NB4 (cell line): ENCODE data around the gene MORC1.
"Not testable (repeated sequence)": the region's sequence is repeated elsewhere in the genome, so short reads cannot be mapped to it uniquely, and the experiment has no call there.

ENCODE experiments used
- DNase-seq: peaks from one replicate; pipeline ENCODE4 v3.0.0; 2010; ENCODE audit warnings: low read depth
- H3K4me3 ChIP-seq: one replicate; pipeline ENCODE4 v1.5.1; 2011; ENCODE audit warnings: mild to moderate bottlenecking, low read depth, low read length, moderate library complexity
- MYC ChIP-seq: IDR thresholded peaks from 2 replicates; pipeline ENCODE4 v1.6.1; 2011; ENCODE audit warnings: low read depth, low read length
- POLR2A ChIP-seq: IDR thresholded peaks from 2 replicates; pipeline ENCODE4 v1.6.1; 2011; ENCODE audit warnings: mild to moderate bottlenecking; ENCODE audit not compliant: insufficient read length; ENCODE audit errors: extremely low read depth
- TF ChIP-seq, protein P1 (sequence below): IDR thresholded peaks from one replicate; pipeline ENCODE4 v1.5.1; 2012; ENCODE audit warnings: low read depth, low read length
- TF ChIP-seq, protein P2 (sequence below): IDR thresholded peaks from 2 replicates; pipeline ENCODE4 v1.6.1; 2011; ENCODE audit warnings: low read depth, low read length

Gene MORC1

DNA sequence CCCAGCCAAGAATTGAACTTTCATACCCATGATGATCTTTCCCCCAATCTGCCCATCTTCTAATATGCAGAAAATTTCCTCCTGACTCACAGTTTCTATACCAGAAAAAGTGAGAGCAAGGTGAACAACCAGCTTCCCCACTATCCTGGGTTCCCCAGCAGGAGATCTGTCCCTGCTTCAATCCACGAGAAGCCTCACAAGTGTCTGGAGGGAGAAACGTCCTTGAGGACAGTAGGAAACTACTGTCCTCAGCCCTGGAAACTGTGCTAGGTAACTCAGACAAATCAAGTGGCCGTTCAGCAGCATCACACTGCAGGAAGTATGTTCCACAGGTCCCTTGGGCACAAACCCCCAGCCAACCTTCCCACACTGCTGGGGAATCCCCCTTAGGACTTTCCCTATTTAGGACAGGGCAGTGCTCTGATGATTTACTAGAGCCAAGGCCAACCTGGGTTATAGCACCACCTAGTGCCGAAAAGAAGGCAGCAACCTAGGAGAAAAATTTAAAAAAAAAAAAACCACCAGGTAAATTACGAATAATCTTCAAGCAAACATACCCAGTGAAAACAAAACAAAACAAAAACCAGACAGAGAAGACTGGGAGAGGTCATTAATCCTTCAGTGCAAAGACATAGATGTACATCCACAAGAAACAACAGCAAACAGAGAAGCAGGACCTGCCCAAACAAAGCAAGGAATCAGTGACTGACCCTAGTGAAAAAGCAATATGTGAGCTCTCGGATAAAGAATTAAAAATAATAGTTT, 36.0 kb downstream of the MORC1 start:
- TF ChIP-seq, protein P1, sequence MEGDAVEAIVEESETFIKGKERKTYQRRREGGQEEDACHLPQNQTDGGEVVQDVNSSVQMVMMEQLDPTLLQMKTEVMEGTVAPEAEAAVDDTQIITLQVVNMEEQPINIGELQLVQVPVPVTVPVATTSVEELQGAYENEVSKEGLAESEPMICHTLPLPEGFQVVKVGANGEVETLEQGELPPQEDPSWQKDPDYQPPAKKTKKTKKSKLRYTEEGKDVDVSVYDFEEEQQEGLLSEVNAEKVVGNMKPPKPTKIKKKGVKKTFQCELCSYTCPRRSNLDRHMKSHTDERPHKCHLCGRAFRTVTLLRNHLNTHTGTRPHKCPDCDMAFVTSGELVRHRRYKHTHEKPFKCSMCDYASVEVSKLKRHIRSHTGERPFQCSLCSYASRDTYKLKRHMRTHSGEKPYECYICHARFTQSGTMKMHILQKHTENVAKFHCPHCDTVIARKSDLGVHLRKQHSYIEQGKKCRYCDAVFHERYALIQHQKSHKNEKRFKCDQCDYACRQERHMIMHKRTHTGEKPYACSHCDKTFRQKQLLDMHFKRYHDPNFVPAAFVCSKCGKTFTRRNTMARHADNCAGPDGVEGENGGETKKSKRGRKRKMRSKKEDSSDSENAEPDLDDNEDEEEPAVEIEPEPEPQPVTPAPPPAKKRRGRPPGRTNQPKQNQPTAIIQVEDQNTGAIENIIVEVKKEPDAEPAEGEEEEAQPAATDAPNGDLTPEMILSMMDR, result peak; percentile 63
- no peak for TF ChIP-seq MYC
- no peak for TF ChIP-seq POLR2A
- TF ChIP-seq, protein P2, sequence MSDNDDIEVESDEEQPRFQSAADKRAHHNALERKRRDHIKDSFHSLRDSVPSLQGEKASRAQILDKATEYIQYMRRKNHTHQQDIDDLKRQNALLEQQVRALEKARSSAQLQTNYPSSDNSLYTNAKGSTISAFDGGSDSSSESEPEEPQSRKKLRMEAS, result no peak
- no peak overlapping the region for H3K4me3 ChIP-seq
- peak; percentile 52 for DNase-seq

DNA sequence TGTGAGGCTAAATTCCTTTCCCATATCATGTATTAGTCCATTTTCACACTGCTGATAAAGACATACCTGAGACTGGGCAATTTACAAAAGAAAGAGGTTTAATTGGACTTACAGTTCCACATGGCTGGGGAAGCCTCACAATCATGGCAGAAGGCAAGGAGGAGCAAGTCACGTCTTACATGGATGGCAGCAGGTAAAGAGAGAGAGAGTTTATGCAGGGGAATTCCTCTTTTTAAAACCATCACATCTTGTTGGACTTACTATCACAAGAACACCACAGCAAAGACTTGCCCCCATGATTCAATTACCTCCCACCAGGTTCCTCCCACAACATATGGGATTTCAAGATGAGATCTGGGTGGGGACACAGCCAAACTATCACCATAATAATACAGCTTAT, 37.8 kb downstream of the MORC1 start:
- DNase-seq, H3K4me3 ChIP-seq: not testable (repeated sequence)

DNA sequence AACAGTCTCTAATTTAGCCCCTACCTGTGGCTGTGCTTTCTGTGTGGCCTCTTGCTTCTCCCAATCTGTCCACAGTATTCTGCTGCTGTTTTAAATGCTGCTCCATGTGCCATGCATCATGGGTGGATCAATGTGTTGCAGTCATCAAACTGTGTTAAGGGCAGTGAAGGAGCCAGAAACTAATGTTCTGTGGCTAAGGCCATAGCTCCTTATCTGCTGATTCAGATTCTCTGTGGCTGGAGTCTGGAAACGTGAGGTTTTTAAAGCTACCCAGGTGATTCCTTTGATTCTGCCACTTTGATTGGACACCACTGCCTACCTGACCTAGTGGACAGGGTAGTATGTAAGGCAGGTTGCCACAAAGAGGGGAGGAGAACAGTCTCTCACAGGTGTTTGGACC, 44.8 kb downstream of the MORC1 start:
- H3K4me3 ChIP-seq, result no peak overlapping the region
- no peak for DNase-seq
- TF ChIP-seq, protein P1, result no peak
- TF ChIP-seq, protein P2, result no peak
- TF ChIP-seq MYC (no peak), POLR2A (no peak)

DNA sequence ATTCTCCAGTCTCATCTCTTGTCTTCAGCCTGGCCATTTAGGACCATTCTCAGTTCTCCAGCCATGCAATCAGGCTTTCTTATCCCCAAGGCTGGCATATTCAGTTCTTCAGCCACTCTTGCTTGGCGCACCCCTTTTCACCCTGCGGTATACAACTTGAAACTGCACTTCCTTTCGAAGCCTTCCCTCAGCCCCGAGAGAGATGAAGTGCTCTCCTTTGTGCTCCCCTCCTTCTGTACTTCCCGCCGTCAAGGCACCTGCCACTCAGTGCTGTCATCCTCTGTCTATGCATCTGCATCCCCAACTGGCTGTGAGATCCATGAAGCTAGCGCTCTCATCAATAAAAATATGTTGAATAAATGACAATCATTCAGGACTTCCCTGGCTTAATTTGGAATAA, 45.7 kb downstream of the MORC1 start:
- DNase-seq, result peak; percentile 1
- no peak overlapping the region for H3K4me3 ChIP-seq
- TF ChIP-seq, protein P2, result no peak
- TF ChIP-seq, protein P1, result no peak
- no peak for TF ChIP-seq MYC
- no peak for TF ChIP-seq POLR2A

DNA sequence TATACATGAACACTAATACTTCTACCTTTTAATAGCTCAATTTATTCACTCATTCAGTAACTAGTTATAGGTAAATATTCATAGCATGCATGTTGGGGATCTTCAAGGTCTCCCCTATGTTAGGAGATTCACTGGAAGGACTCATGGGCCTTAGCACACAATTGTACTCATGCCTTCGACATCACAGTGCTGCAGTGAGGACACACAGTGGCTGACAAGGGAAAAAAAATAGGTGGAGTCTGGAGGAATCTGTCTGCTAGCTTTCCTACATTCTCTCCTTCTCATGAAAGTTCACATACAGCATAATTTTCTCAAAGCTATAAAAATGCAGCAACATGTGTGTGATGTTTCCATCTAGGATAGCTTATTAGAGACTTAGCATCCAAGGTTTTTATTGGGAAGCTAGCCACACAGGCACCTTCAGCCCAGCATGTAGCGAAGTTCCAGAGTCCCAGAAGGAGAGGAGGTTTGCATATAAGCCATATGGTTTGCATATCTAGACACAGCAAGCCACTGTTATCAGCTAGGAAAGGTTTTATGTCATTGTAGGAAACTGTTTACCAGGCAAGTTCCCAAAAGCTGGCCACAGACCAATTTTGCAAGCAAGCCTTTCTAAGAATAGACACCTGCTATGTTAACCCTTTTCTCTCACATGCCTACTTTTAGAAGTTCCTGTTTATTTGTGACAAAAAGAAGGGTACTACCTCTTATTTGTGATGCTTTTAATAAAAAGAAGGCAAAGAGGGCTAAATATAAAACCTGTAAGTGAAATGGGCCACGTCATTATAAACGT, 46.4 kb downstream of the MORC1 start:
- TF ChIP-seq POLR2A, result no peak
- no peak for TF ChIP-seq MYC
- TF ChIP-seq, protein P1, result no peak
- TF ChIP-seq, protein P2, result no peak
- no peak overlapping the region for H3K4me3 ChIP-seq
- DNase-seq, result peak; percentile 2

DNA sequence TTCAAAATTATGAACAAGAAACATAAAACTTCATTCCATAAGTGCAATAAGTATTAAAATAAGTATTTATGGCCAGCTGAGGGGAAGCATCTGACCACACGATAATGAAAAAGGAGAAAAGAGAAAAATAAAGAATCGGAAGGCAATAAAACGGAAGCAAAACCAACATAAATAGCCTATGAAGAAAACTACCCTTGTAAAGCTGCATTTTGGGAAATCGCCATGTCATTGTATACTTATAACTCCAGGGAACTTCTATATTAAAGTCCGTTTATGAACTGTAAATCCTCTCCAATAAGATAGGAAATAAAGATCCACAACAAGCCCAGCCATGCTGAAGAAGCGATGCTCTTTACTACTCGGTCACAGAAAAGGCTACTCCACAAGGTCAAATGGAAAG, 47.7 kb downstream of the MORC1 start:
- no peak for DNase-seq
- H3K4me3 ChIP-seq, result no peak overlapping the region
- TF ChIP-seq, protein P2, result no peak
- TF ChIP-seq MYC, result no peak
- no peak for TF ChIP-seq POLR2A
- TF ChIP-seq, protein P1, result no peak
